Measurements from ENCODE around the gene HORMAD1.
"Not testable (repeated sequence)": the region's sequence is repeated elsewhere in the genome, so short reads cannot be mapped to it uniquely, and the experiment has no call there.

DNA sequence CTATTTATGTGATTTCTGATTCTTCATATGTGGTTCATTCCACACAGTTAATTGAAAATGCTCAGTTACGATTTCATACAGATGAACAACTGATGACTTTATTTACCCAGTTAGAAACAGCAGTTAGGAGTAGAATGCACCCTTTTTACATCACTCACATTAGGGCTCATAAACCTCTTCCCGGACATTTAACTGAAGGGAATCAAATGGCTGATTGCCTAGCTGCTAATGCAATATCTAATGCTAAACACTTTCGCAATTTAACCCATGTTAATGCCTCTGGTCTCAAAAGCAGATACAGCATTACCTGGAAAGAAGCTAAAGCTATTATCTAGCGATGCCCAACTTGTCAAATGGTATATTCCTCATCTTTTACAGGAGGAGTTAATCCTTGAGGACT, 63.6 kb downstream of the HORMAD1 start:
- not testable (repeated sequence) for TF ChIP-seq EZH2 (IDR thresholded peaks at IDR 0.05; ENCODE audit: low read length, missing control alignments); CTCF (conservative IDR thresholded peaks at IDR 0.05 in 1 of 2, IDR thresholded peaks at IDR 0.05 in 1 of 2; ENCODE audit: low read depth in 1 of 2, low read length in 2 of 2)

Data from fibroblast of lung (primary cell).